GM12872 (cell line): ENCODE data around the gene MFF.

ENCODE experiments used
- CTCF ChIP-seq: IDR thresholded peaks from 3 replicates; pipeline ENCODE4 v1.5.1; 2011; ENCODE audit warnings: low read depth, mild to moderate bottlenecking, low read length, moderate library complexity; ENCODE audit not compliant: insufficient read depth

MFF gene

GRCh38 chr2:227335713-227336112, 10.7 kb downstream of the MFF start:
- TF ChIP-seq CTCF = no peak

GRCh38 chr2:227337442-227337841, 12.4 kb downstream of the MFF start:
- TF ChIP-seq CTCF = no peak

GRCh38 chr2:227339098-227339599, 14.1 kb downstream of the MFF start:
- TF ChIP-seq CTCF = no peak

- no peak for TF ChIP-seq CTCF
These were observed 15.1 kb downstream of the MFF start for GRCh38 chr2:227340106-227340505.

- TF ChIP-seq CTCF = no peak
These were observed 16.5 kb downstream of the MFF start for GRCh38 chr2:227341553-227341952.

GRCh38 chr2:227344231-227344630, 19.2 kb downstream of the MFF start:
- TF ChIP-seq CTCF = no peak

GRCh38 chr2:227347117-227347516, 22.1 kb downstream of the MFF start:
- no peak for TF ChIP-seq CTCF

GRCh38 chr2:227348324-227348723, 23.3 kb downstream of the MFF start:
- TF ChIP-seq CTCF = no peak
